KOPT-K1 (cell line): ENCODE measurements around the gene UBXN6.

Source experiments
- H3K27ac ChIP-seq: fragments of 200-600 bp; sonication (generic); 2 replicates; pipeline ENCODE4 v1.5.1; 2016; ENCODE audit warnings: antibody characterized with exemption, mild to moderate bottlenecking, low read depth, low read length; ENCODE audit not compliant: poor library complexity, severe bottlenecking
- H3K36me3 ChIP-seq: fragments of 200-600 bp; sonication (generic); 2 replicates; pipeline ENCODE4 v1.5.1; 2017; ENCODE audit warnings: antibody characterized with exemption, mild to moderate bottlenecking, low read length, moderate library complexity; ENCODE audit not compliant: insufficient read depth
- H3K9me3 ChIP-seq: fragments of 200-600 bp; sonication (generic); 2 replicates; pipeline ENCODE4 v1.5.1; 2017; ENCODE audit warnings: antibody characterized with exemption, low read length, mild to moderate bottlenecking; ENCODE audit not compliant: insufficient read depth, poor library complexity, severe bottlenecking

Gene UBXN6

GRCh38 chr19:4423416-4424126, 34.0 kb downstream of the UBXN6 start:
- Histone ChIP-seq H3K27ac (no peak overlapping the region), H3K36me3 (peaks cover 96% of the 10 kb centered on the region), H3K9me3 (no peaks in the 10 kb centered on the region)

DNA sequence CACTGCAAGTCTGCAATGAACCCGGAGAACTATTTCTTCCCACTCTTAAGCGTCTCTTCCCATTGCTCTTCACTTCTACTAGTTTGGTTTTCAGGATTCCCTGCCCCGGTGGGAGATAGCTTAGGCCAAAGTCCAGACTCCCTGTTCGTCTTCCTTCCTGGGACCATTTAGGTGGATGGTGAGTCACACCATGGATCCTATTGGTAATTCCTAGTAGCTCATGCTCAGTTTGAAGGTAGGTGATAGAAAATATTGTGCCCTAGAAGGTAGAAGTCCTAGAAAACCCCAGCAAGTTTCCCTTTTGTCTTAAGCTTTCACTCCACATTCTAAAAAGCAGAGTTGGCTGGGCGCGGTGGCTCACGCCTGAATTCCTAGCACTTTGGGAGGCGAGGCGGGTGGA, 41.3 kb downstream of the UBXN6 start:
- peaks cover 100% of the 10 kb centered on the region for H3K36me3 ChIP-seq
- H3K9me3 ChIP-seq = no peaks in the 10 kb centered on the region
- no peak overlapping the region for H3K27ac ChIP-seq

- Histone ChIP-seq H3K36me3 (peaks cover 100% of the 10 kb centered on the region), H3K27ac (no peak overlapping the region), H3K9me3 (no peaks in the 10 kb centered on the region)
Measured at GRCh38 chr19:4415352-4415751, 42.2 kb downstream of the UBXN6 start.

DNA sequence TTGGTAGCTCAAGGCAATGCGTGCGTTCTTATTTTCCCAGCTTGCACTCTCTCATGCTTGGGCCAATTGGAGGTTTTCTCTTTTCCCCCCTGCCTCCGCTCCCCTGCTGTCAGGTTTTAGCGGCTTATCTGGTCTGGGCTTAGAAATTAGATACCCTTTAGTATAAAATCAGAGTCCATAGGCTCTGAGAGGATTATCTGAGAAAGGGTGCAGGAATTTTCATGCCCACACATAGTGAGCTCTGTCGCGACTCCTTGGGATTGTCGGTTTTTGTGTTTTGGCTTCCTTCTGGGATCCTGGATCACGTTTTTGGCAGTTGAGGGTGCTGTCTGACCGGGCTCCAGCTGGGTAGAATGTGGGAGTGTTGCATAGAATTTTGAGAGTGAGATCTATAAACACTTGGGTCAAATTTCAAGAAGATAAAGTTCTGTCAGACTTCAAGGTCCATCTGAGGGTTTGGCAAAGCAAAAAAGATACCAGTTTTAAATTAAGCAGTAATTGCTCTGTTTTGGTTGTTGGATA, 42.7 kb downstream of the UBXN6 start:
- H3K27ac ChIP-seq = no peak overlapping the region
- H3K36me3 ChIP-seq = peaks cover 100% of the 10 kb centered on the region
- no peaks in the 10 kb centered on the region for H3K9me3 ChIP-seq

DNA sequence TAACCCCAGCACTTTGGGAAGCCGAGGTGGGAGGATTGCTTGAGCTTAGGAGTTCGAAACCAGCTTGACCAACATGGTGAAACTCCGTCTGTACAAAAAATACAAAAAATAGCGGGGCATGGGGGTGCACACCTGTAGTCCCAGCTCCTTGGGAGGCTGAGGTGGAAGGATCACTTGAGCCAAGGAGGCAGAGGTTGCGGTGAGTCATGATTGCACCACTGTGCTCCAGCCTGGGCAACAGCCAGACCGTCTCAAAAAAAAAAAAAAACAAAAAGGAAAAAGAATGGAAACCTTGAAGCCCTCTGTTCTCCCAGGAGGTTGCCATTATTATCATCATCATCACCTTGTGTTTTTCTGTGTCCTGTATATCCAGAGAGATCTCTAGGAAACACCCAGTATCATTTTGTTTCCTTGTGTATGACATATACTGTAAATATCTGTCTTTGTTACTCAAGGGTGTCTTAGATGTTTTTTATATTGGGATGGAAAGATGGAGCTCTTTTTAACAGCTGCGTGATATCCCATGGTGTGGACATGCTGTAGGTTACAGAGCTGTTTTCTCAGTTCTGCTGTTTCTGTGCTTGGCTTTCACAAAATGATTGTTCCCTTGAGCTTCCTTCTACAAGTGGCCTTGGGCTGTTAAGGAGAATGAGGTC, 43.3 kb downstream of the UBXN6 start:
- peaks cover 100% of the 10 kb centered on the region for H3K36me3 ChIP-seq
- no peak overlapping the region for H3K27ac ChIP-seq
- H3K9me3 ChIP-seq = no peaks in the 10 kb centered on the region

DNA sequence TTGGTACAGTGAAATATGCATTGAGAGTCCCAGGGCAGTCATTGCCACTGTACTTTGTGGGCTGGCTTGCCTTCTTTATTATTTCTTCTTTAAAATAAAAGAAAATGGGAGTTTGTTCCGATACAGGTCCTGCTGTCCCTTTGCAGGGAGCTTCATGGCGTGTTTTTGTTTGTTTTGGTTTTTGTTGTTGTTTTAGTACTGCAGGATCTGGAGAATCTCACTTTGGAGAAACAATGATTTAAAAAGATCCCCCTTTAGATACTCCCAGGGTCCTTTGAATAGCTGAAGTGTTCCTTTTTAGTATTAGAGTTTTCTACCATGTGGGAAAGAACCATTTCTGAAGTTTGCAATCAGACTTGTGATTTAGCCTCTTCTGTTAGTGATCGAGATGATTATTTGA, 44.0 kb downstream of the UBXN6 start:
- Histone ChIP-seq H3K36me3 (peaks cover 100% of the 10 kb centered on the region), H3K27ac (no peak overlapping the region), H3K9me3 (no peaks in the 10 kb centered on the region)

GRCh38 chr19:4409123-4409933, 48.3 kb downstream of the UBXN6 start:
- no peak overlapping the region for H3K27ac ChIP-seq
- no peaks in the 10 kb centered on the region for H3K9me3 ChIP-seq
- peaks cover 98% of the 10 kb centered on the region for H3K36me3 ChIP-seq

- peaks cover 77% of the 10 kb centered on the region for H3K36me3 ChIP-seq
- H3K27ac ChIP-seq = no peak overlapping the region
- no peaks in the 10 kb centered on the region for H3K9me3 ChIP-seq
Measured at GRCh38 chr19:4406626-4407025, 51.0 kb downstream of the UBXN6 start.

GRCh38 chr19:4405977-4406376, 51.6 kb downstream of the UBXN6 start:
- no peaks in the 10 kb centered on the region for H3K9me3 ChIP-seq
- peaks cover 71% of the 10 kb centered on the region for H3K36me3 ChIP-seq
- H3K27ac ChIP-seq = no peak overlapping the region

- H3K36me3 ChIP-seq = peaks cover 43% of the 10 kb centered on the region
- H3K27ac ChIP-seq = peak overlapping the region; percentile 92
- H3K9me3 ChIP-seq = no peaks in the 10 kb centered on the region
Measured at GRCh38 chr19:4403005-4403761, 54.4 kb downstream of the UBXN6 start.

DNA sequence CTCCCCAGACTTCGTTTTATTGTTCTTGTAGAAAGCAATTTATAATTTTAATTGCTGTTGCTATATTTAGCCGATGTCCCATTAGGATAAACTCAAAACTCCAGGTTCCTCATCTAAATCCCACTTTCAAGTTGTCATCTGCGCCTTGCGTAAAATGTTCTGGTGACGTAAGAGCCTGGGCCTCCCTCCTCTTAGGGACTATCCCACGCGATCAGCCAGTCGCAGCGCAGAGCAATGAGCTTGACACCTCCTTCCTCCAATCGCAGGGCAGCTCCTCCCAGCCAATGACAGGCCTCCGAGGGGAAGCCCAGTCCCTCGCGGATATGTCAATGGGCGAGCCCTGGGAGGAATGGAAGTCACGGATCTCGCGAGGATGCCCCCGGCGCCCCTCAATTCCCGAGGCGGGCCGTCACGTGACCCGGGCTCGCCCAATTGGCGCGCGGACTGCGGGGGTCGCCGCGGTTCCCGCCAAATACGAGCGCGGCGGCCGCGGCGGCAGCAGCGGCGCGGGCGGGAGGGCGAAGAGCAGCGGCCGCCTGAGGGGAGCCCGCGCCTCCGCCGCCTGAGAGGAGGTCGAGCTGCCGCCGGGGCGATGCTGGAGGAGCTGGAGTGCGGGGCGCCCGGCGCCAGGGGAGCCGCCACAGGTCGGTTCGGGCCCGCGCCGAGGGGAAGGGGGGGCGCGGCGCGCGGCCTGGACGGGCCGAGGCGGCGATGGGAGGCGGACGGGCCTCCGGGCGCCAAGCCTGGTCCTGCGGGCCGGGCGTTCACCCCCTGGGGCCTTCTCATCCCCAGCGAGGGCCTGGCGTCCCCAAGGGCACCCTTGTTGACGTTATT, 55.2 kb downstream of the UBXN6 start, which contains the start of gene CHAF1A:
TSS of gene CHAF1A (plus strand) at position 470 of the 834 bp plus-strand sequence. CDS start at position 593, 123 bp downstream.
- H3K9me3 ChIP-seq = no peaks in the 10 kb centered on the region
- H3K27ac ChIP-seq = peak within 1 kb of the TSS; percentile 92
- H3K36me3 ChIP-seq = peaks cover 39% of the 10 kb centered on the region

DNA sequence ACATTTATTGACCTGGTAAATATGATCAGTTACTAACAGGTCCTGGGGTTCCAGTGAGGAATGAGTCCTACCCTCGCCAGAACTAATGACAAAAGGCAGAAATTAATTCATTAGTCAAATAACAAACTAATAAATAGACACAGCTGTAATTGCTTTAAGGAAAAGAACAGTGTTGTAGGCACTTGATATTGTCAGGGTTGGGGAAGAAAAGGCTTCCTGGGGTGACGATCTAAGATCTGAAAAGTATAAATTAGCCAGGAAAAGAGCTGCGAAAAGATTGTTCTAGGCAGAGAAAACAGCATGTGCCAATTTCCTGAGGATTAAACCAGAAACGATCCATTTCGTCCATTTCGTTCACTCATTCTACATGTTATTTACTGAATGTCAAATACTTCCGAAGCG, 55.8 kb downstream of the UBXN6 start:
- Histone ChIP-seq H3K9me3 (no peaks in the 10 kb centered on the region), H3K36me3 (peaks cover 39% of the 10 kb centered on the region), H3K27ac (peak overlapping the region; percentile 45)

- Histone ChIP-seq H3K9me3 (no peaks in the 10 kb centered on the region), H3K27ac (peak within 1 kb of the TSS; percentile 89), H3K36me3 (peaks cover 38% of the 10 kb centered on the region)
Measured at GRCh38 chr19:4400135-4400936, 57.3 kb downstream of the UBXN6 start, which contains the start of gene SH3GL1. Gene SH3GL1 (minus strand): TSS chr19:4400547. CDS start chr19:4400368, 179 bp downstream.
